Cerebellar cortex (tissue), 1 donor: ENCODE data around the gene FANCG.

Experiments used
- DNase-seq: peaks from one replicate; pipeline ENCODE4 v3.0.0-alpha.2; 2015; ENCODE audit warnings: low spot score

FANCG gene

DNA sequence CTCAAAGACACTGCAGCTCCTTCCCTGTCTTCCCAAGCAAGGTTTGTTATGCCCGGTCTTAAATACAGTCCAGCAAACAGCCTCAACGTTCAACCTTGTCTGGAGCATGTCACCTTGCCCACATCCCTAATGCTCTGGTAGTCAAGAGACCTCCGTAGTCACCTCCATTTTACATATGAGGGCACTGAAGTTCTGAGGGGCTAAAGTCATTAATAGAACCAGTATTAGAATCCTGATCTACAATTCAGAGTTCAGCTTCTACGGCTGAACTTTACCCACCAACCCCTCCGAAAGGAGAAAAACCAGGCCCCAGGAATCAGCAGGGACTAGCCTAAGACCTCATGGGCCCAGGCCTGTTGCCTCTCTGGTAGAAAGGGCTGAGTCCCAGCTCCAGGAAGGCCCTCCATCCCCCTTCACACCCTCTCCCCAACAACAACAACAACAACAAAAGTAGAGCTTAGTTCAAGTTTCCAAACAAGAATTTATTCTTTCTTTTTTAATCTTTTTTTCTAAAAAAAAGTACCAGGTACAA is 24.0 kb upstream of the FANCG start:
- no peak for DNase-seq

DNA sequence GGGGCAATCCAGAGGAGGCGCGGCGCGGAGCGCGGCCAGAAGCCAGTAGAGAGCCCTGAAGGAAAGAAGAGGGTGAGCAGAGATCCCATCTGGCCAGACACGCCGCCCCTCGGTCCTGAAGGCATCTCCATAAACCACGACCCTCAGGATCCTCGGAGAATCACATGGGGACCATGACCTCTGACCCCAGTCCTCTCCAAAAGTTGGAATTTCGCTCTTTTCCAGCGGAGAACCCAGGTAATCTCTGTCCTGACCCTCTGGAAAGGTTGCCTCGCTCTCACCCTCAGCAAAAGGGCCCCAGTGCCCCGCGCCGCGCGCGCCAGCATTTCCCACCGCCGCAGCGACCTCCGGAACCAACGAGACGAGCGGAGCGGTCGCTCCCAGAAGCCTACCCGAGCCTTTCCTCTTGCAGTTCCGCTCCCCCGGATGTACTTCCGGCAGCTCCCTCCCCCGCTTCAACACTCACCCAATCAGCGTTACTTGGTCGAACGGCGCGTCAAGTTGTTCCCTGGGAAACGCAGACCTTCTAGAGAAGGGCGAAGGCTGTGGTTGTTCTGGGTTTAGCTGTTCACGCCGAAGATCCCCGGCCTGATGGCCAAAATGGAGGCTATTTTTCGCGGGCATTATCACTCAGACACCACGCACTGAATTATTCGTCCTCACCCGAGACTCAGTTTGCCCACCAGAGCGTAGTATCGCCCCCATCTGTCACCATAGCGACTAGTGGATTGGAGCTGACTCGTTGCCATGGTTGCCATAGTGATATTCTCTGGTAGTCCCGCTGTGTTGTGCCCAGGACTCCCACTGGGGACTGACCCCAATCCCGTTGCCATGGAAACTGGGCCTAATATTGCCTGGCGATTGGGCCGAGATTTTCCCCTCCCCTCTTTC is 23.3 kb upstream of the FANCG start, which contains the start of gene STOML2:
Gene STOML2 (minus strand): TSS at position 363 of the 891 bp plus-strand sequence. CDS start 37 bp downstream, at position 326.
- peak; percentile 100 for DNase-seq

DNA sequence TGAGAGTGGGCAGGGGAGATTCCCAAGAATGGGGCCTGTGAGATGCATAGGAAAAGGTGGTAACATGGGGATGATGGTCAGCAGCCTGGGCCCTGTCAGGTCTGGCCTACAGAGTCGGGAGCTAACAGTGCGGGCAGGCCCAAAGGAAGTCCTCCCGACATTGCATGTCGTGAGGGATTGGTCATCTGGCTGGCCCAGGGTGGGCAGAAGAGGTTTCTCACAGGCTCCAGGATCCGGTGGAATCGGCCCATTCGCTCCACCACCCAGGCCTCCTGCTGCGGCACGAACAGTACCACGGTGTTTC is 22.7 kb upstream of the FANCG start:
- no peak for DNase-seq

DNA sequence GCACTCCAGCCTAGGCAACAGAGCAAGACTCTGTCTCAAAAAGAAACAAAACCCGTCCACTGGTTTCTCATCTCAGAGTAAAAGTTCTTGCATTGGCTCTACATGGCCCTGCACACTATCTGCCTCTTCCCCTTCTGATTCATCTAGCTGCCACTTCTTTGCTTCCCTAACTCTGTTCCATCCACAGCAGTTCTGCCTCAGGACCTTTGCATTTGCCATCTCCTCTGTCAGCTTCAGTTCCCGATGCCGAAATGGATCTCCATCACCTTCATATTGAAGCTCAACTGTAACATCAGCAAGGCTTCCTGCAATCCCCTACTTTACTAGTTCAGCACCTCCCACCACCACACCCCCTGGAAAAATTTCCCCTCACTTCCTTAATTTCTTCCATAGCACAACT is 17.8 kb upstream of the FANCG start:
- no peak for DNase-seq

DNA sequence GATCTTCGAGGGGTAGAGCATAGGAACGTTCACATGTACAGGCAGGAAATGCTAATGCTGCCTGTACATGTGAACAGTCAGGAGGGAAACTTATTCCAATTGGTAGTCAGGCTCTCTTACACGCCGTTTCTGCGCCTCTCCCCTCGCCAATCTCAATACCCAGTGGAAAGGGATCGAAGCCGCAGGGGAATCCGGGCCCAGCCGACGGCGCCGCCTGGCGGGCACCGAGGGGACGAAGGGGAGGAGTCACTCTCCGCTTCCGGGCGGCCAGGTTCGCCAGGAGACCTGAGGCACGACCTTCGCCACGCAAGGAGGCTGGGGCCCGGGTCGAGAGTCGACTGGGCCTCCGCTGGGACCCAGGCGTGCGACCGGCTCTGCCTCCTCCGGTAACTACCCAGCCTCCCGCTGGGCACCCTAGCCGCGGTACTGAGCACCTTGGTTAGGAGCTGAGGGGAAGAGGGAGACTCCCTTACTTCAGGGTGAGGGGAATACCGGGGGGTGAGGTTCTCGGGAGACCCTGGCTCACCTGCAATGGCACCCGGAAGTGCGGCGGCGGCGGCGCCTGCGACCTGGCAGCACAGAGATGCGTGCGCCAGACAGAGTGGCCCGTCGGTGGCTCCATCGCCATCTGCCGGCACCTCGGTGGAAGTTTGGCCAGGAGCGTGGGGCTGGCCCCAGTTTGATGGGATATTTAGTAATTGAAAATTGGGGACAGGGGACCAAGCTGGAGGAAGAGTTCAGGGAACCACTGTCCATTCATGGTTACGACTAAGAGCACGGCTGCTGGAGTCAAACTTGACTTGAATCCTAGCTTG is 16.5 kb upstream of the FANCG start, which contains the start of gene PIGO:
Gene PIGO (minus strand): TSS at position 557 of the 815 bp plus-strand sequence. CDS start 1,026 bp downstream, outside the sequence.
- peak; percentile 89 for DNase-seq

DNA sequence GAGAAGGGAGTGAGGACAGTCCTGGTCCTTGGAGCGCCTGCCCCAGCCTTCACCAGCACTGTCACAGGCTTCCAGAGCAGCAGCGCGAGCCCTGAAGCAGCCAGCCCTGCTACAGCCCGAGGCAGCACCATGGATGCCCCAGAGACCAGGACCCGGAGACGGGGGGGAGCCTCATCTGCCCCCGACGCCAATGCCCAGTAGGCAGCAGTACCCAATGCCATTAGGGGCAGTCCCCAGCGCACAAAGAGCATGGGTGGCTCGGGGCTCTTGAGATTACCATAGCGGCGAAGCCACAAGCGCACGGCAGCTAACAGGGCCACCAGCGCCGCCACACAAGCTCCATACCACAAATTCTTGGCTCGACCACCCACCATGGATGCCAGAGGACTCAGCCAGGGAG is 11.8 kb upstream of the FANCG start:
- DNase-seq: no peak

DNA sequence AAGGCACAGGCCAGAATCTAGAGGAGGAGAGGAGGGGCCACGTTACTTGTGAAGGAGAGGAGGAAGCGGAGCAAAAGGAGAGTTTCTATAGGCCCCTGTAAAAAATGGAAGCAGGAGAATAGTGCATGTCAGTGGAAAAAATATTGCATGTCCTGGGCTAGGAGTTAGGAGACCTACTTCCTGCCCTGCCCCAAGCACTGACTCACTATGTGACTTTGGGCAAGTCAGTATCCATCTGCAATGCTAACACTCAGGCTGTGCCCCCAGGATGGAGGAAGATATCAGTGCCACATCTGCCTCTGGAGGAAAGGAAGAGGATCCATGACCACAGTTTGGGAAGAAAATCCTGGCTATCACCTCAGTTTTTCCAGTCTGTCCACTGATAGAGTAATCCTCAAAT is 9.7 kb upstream of the FANCG start:
- DNase-seq: no peak

DNA sequence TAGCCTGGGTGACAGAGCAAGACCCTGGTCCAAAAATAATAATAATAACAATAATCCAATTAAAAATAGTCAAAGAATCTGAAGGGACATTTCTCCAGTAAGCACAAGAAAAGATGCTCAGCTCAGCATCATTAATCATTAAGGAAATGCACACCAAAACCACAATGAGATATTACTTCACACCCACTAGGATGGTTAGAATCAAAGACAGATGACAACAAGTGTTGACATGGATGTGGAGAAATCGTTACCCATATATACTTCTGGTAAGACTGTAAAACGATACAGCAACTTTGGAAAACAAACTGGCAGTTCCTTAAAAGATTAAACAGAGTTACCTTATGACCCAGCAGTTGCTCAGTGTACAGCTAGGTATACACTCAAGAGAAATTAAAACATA is 5.3 kb upstream of the FANCG start:
- no peak for DNase-seq

DNA sequence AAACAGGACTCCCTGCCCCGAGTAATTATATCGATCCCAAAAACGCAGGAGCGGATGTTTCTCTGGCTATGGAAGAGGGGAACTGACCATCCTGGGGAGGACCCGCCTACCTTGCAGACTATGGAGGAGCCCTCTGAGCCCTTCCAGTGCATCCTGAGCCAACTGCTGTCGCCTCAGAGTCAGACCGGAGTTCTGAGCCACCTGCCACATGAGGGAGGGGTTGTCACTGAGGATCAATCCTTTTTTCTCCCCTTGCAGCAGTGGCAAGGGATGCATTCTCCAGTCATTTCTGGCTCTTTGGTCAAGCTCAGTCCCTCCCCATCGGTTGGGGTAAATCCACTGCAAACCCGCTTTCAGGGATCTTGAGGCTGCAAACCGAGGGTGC is 709 bp downstream of the FANCG start:
- no peak for DNase-seq

DNA sequence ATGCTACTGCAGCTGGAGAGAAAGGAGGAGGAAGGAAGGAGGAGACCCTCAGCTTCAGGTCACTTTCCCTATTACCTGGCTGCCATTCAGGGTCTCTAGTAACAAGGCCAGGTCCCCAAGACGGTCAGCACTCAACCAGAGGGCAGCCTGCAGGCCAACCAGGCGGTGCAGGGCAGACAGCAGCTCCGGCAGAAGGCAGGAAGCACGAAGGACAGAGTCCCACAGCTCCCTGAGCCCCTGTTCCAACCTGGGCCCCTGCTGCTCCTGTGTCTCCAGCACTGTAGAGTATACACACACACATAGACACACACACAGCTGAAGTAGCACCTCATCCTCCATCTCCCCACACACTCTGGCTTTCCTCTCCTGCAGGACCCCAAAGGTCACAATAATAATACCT is 1.7 kb downstream of the FANCG start:
- no peak for DNase-seq

DNA sequence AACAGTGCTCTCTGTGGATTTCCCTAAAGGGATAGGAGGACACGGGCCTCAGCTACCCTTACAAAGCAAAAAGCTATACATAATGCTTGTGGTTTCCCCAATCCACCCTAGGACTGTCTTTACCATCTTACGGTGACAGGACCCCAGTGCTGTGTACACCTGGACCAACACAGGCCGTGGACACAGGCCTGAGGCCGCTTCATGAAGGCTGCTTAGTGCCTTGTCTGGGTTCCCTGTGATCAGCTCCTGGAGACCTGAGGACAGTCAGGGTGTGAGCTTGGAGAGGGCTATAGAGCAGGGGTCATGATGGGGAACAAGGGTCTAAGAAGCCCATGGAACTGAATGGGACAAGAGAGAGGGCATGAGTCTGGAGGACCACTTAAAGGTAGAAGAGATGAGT is 2.9 kb downstream of the FANCG start:
- no peak for DNase-seq

DNA sequence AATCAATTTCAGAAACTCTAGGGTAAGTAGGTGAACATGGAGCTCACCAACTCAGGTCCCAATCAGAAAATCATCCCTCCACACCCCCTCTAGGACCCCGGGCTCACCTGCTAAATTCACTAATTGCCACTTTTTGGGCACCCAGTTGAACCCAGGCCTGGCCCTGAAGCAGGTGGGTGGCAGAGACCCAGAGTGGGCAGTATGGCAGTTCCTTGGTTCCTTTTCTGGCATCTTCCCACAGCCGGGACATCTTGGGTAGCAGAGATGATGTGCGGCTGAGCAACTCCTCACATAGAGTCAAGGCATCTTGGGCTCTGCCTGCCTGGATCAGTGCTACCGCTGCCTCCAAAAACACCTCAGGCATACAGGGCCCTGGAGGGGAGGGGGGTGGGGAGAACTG is 4.4 kb downstream of the FANCG start:
- DNase-seq: no peak

DNA sequence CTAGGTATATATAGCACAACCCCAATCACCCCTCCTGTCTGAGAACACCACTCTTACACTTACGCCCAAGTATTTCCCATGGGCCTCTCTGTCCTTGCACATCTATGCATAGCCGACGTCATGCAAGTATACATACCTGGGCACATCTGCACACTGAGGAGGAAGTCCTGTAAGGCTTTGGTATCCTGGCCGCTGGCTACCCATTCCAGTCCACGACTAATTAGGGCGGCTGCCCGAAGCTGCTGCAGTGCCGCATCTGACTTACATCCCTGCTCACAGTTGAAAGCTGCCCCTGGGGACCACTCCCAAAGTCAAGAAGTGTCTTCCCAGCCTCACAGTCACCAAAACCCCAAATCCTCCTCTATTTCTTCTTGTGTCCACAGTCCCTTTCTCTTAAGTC is 5.0 kb downstream of the FANCG start:
- DNase-seq: no peak

DNA sequence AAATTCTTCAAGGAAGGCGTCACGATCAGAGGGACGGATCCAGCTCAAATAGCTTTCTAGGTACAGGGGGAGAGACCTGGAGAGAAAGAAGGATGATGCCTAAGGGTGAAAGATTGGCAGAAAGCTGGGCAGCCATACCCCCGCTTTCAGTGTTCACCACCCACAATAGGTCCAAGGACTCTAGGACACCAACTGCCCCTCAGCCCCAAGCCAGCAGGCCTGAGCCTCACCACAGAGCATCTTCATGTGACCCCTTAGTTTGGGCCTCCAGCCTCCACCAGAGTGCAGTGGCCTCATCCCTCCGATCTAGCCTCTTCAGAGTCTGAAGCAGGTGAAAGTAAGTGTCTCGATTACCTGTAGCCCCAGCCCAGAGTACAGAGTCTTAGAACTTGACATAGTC is 5.6 kb downstream of the FANCG start:
- no peak for DNase-seq

DNA sequence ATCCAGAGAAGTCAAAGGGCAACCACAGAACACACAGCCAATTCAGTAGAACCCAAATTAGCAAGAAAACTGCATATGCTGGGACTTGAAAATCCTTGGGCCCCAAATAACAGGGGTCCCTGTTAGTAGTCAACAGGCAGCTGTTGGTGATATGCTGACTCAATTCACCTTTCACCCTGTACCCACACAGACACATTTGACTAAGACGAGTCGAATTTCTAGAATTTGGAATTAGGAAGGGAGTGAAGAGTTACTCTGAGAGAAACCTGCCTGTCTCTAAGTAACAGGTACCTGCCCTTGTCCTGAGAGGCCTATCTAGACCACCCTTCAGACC is 6.5 kb downstream of the FANCG start:
- DNase-seq: no peak

DNA sequence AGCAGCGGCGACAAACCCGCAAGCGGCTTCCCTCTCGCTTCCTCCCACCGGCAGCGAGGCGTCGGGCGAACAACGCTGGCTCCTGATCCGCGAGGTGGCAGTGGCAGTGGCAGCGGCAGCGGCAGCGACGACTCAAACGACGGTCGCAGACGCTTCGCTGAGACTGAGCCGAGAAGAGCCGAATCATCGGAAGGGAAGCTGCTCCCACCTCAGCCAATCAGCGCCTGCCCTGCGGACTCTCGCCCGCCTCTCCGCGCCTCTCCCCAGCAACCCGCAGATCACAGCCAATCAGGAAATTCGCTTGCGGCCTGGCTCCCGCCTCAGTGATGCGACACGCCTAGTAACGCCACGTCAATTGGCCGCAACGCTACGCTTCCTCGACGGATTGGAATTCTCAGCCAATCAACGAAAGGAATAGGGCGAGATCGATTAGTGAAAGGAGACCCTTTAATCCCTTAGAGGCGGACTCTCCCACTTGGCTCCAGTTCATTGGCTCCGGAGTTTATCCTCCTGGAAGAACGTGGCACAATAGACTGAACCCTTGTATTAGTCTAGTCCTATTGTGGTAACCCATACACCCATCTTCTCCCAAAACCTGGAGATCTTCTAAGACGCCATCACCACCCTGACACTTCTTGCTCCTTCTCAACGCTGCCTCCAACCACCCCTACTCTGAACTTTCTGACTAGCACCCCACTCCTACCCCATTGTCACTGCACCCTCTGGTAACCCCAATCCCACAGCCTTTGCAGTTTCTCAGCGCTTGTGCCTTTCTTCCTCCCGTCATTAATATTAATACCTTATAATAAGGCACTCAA is 7.1 kb downstream of the FANCG start, which contains the start of gene VCP:
Gene VCP (minus strand): TSS at position 165 of the 818 bp plus-strand sequence. CDS start 272 bp downstream, outside the sequence.
- DNase-seq: peak; percentile 100

DNA sequence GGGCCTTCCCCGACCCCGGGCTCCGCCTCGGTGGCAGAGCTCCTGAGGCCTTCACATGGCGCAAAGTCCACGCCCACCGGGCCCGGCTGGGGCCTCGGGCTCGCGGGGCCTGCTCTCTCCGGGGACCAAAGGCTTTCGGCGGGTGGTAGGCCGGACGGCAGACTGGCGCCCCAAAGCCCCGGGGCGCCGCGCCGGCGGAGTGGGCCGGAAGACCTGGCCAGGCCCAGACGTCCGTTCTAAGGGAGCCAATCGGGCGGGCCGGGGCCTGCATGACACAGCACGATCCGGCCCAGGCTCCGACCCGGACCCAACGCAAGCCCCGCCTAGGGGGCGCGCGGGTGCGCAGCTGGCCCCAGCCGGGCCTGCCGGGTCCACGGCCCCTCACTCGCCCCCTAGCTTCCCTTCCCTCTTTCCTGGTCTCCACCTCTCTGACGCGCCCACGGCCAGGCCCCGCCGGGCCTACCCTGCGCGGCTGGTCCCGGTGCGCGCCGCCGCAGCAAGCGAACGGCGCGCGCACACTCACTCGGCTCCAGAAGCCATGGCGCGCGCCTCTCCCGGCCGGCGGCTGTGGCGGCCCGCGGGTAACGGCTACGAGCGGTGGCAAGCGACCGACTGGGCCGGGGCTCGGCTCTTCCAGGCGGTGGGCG is 7.8 kb downstream of the FANCG start:
- peak; percentile 68 for DNase-seq

DNA sequence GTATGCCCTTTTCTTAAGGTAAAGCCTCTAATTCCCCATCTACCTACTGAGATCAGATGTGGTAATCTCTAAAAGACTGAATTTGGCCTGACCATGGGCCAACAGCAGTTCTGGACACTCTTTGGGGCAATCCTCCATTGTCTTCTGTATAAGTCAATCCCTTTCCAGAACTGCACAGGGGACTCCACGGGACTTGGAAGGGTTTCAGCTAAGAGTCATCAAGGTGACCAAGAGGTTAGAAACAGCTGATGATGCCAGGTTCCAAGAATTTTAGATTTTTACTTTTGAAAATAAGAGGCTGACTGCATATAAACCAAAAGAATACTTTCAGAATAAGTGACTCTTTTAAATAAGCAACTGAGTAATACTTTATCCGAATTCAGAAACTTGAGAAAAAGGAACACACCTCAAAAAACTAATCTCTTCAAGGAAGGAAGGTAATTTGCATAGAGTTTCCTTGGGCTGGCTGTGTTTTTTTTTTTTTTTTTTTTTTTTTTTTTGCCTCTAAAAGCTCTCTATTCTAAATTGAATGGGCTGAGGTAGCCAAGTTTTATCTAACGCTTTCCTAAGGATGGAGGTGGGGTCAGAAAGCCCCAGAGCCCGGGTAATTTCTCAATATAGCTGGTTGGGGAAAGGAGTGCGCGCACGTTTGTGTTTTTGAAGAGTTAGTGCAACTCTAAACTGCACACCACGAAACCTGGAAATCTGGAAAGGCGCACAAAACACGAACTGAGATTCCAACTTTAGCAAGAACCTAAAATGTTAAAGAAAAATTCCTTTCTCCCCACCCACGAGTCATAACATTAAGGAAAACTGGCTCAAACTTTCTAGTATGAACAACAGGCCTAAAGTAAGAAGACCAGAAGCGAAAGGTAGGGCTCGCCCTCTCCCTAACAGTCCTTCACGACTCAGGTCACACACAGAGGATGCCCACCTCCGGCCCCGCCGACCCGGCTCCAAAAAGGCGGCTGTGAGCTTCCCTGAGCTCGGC is 8.6 kb downstream of the FANCG start:
- no peak for DNase-seq

DNA sequence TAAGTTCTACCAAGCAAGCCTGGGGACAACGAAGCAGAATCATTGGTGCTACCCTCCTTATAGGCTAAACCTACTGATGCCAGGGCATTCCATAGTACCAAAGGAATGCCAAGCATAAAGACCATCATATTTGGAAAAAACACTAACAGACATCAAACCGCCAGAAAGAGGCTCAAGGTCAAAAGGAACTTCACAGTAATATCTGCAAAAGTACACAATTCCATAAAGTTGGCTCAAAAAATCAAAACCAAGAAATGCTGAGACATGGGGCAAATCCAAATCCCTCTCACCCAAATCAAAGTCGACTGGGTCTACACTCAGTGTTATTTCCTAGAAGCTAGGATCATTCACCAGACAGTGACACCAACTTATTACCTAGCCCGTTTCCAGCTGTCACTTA is 10.7 kb downstream of the FANCG start:
- DNase-seq: no peak

DNA sequence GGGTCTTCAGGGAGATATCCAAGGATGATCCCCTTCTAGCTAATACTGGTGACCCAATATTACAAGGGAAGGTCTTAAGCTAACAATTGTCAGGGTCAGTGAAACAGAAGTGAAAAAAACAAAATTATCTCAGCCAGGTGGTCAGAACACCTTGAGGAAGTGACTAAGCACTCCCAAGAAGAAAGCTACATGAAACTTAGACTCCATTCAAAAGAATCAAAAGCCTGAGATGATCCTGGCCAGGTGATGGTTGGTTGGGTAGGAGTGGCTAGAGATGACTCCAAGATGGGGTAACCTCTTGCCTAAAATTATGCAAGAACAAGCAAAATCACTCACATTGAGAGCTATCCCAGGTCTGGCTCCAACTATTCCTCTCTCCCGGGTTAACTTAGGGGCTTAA is 12.7 kb downstream of the FANCG start:
- no peak for DNase-seq
